ENCODE results near the gene TM7SF2. TPM values are rescaled to one million over a fixed set of nuclear protein-coding genes. Genes with fewer than 3 reads are reported as not detected.

The TM7SF2 gene
- total RNA-seq, 1 donor from 2014 or later, result 54.3 TPM

- DNase-seq, result no peak
Measured at GRCh38 chr11:65157336-65157735, 45.7 kb downstream of the TM7SF2 start.

GRCh38 chr11:65159012-65159411 lies 47.3 kb downstream of the TM7SF2 start:
- no peak for DNase-seq

GRCh38 chr11:65160643-65161042 lies 49.0 kb downstream of the TM7SF2 start:
- DNase-seq, result no peak

GRCh38 chr11:65163684-65164083 lies 52.0 kb downstream of the TM7SF2 start:
- DNase-seq, result no peak

Small RNA genes lying within 50 kb of the gene (small RNA-seq; reads per million reads assigned to genes)
- gene HIGD1AP10, result not detected
- gene PDCL2P2, result not detected
- 11.9 reads per million, percentile 92 among the genes with 10 or more reads in this experiment for gene RNU2-23P

Other genes starting within 250 kb of the TM7SF2 start
- gene EHD1, start 233.3 kb upstream of the TM7SF2 start, total RNA-seq, result 22.9 TPM
- 5.5 TPM for gene ATG2A, start 194.7 kb upstream of the TM7SF2 start, total RNA-seq
- 22.8 TPM for gene PPP2R5B, start 187.2 kb upstream of the TM7SF2 start, total RNA-seq
- gene GPHA2, start 176.0 kb upstream of the TM7SF2 start, total RNA-seq, result not detected
- gene MAJIN, start 139.8 kb upstream of the TM7SF2 start, total RNA-seq, result not detected
- gene BATF2, start 114.9 kb upstream of the TM7SF2 start, total RNA-seq, result not detected
- gene ARL2, start 97.7 kb upstream of the TM7SF2 start, total RNA-seq, result 31.2 TPM
- 19.0 TPM for gene SNX15, start 84.4 kb upstream of the TM7SF2 start, total RNA-seq
- gene SAC3D1, start 70.7 kb upstream of the TM7SF2 start, total RNA-seq, result 8.7 TPM
- gene NAALADL1, start 53.3 kb upstream of the TM7SF2 start, total RNA-seq, result 2.3 TPM
- gene CDCA5, start 27.8 kb upstream of the TM7SF2 start, total RNA-seq, result 2.0 TPM
- gene ZFPL1, start 27.6 kb upstream of the TM7SF2 start, total RNA-seq, result 14.7 TPM
- 215 TPM for gene VPS51, start 15.7 kb upstream of the TM7SF2 start, total RNA-seq
- gene ZNHIT2, start 5.8 kb downstream of the TM7SF2 start, total RNA-seq, result 4.7 TPM
- gene FAU, start 10.3 kb downstream of the TM7SF2 start, total RNA-seq, result 180 TPM
- gene MRPL49, start 10.4 kb downstream of the TM7SF2 start, total RNA-seq, result 26.4 TPM
- gene SYVN1, start 22.6 kb downstream of the TM7SF2 start, total RNA-seq, result 10.1 TPM
- not detected for gene SPDYC, start 58.4 kb downstream of the TM7SF2 start, total RNA-seq
- 56.5 TPM for gene CAPN1, start 70.1 kb downstream of the TM7SF2 start, total RNA-seq
- 0.94 TPM for gene POLA2, start 150.1 kb downstream of the TM7SF2 start, total RNA-seq
- gene CDC42EP2, start 203.0 kb downstream of the TM7SF2 start, total RNA-seq, result 9.0 TPM
- 21.7 TPM for gene DPF2, start 222.0 kb downstream of the TM7SF2 start, total RNA-seq
- 4.5 TPM for gene TIGD3, start 242.9 kb downstream of the TM7SF2 start, total RNA-seq

All from occipital lobe (tissue), 3 donors.